HUES6 (cell line): ENCODE data around the gene RHOXF2.
"Not testable (repeated sequence)": the region's sequence is repeated elsewhere in the genome, so short reads cannot be mapped to it uniquely, and the experiment has no call there.

ENCODE experiments used
- H3K27ac ChIP-seq: 2 replicates; pipeline ENCODE4 v1.7.0; 2013; ENCODE audit warnings: low read depth, mild to moderate bottlenecking, low read length, inconsistent platforms
- H3K27me3 ChIP-seq: 2 replicates; pipeline ENCODE4 v1.6.1; 2013; ENCODE audit warnings: low read length; ENCODE audit not compliant: control insufficient read depth, insufficient read depth
- H3K36me3 ChIP-seq: 2 replicates; pipeline ENCODE4 v1.6.1; 2013; ENCODE audit warnings: low read length; ENCODE audit not compliant: control insufficient read depth, insufficient read depth
- H3K4me1 ChIP-seq: 2 replicates; pipeline ENCODE4 v1.6.1; 2013; ENCODE audit warnings: low read length; ENCODE audit not compliant: control insufficient read depth, insufficient read depth
- H3K4me3 ChIP-seq: 2 replicates; pipeline ENCODE4 v1.5.1; 2013; ENCODE audit warnings: low read depth, low read length
- H3K9ac ChIP-seq: one replicate; pipeline ENCODE4 v1.6.1; 2013; ENCODE audit warnings: mild to moderate bottlenecking, low read length
- H3K9me3 ChIP-seq: 2 replicates; pipeline ENCODE4 v1.6.1; 2013; ENCODE audit warnings: low read depth, low read length; ENCODE audit not compliant: control insufficient read depth, insufficient read depth

RHOXF2 gene, protein sequence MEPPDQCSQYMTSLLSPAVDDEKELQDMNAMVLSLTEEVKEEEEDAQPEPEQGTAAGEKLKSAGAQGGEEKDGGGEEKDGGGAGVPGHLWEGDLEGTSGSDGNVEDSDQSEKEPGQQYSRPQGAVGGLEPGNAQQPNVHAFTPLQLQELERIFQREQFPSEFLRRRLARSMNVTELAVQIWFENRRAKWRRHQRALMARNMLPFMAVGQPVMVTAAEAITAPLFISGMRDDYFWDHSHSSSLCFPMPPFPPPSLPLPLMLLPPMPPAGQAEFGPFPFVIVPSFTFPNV

DNA sequence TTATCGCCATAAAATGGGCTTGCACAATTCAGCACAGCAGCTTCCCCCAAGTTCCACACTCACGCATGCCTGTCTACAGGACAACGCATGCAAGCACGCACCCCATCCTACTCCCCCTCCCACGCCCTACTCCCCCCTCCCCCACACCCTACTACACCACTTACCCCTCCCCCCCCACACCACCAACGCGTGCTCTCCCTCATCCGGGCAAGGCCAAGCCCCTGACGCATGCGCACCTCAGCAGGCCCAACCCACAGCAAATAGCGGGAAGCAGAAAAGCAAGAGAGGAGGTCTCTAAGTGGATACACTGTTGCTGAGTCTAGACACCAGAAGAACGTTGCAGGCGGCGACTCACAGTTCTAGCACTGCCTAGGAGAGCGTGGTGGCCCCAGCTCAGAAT is at the start of gene RHOXF2:
RHOXF2 (plus strand) TSS at position 301 of the 400 bp plus-strand sequence. CDS start 138 bp downstream, outside the sequence.
- H3K36me3 ChIP-seq, H3K4me1 ChIP-seq, H3K9ac ChIP-seq, H3K27me3 ChIP-seq, H3K4me3 ChIP-seq, H3K27ac ChIP-seq, H3K9me3 ChIP-seq: not testable (repeated sequence)

DNA sequence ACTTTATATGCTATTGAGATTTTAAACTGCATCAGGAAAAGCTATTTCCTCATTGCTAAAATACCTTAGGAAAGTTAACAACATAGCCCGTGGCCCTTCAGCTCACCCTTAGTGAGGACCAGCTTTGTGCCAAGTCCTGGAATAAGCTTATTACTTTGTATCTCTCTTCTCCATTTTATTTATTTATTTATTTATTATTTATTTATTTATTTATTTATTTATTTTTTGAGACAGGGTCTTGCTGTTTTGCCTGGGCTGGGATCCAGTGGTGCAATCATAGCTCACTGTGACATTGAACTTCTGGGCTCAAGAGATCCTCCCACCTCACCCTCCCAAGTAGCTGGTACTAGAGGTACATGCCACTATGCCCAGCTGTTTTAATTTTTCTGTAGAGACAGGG is 49.0 kb upstream of the RHOXF2 start:
- Histone ChIP-seq H3K27ac (no peak overlapping the region), H3K36me3 (no peaks in the 10 kb centered on the region), H3K9ac (no peak overlapping the region), H3K4me3 (no peak overlapping the region), H3K27me3 (no peaks in the 10 kb centered on the region), H3K4me1 (no peaks in the 10 kb centered on the region), H3K9me3 (peaks cover 24% of the 10 kb centered on the region)

DNA sequence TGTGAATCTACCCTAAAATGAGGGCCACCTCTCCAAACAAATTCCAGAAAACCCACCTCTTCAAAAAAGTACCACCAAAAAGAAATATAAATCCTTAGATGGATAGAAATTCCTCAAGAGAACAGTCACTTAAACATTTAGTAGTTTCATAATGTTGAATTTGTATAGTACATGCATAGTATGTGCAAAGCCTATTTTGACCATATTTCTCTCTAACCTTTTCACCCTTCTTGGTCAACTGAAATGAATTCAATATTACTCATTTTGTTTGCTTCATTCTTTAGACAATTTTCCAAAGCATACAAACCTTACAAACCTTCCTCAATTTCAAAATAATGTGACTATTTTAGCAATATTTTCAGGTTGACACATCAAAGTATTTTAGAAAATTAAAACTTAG is 46.8 kb upstream of the RHOXF2 start:
- H3K9ac ChIP-seq, result no peak overlapping the region
- no peaks in the 10 kb centered on the region for H3K36me3 ChIP-seq
- H3K27me3 ChIP-seq, result no peaks in the 10 kb centered on the region
- H3K4me1 ChIP-seq, result no peaks in the 10 kb centered on the region
- H3K4me3 ChIP-seq, result no peak overlapping the region
- peaks cover 15% of the 10 kb centered on the region for H3K9me3 ChIP-seq
- no peak overlapping the region for H3K27ac ChIP-seq

DNA sequence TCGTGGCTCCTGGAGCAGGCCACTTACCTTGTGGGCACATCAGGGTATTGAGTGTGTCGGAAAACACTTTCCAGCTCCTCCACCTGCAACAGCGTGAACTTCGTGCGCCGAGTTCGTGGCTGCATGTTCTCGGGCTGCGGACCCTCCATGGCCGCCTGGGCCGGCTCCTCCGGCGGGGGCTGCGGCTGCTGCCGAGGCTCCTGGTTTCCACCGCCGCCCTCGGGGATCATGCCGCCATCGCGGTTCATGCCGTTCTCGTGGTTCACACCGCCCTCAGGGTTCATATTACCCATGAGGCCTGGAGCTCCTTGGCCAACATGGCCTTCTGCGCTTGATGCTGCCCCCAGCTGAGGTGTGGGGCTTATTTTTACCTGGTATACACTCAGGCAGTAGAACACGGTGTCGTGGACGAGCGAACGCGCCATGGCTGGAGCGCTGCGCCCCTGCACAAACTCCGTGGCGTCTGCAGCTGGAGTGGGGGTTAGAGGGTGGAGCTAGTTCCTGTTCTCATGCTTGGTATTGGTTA is 42.9 kb upstream of the RHOXF2 start, which contains the start of gene RHOXF1:
RHOXF1 (minus strand) TSS at position 476 of the 526 bp plus-strand sequence; CDS start at position 425, 51 bp downstream.
- Histone ChIP-seq H3K27me3 (no peaks in the 10 kb centered on the region), H3K36me3 (no peaks in the 10 kb centered on the region), H3K27ac (no peak within 1 kb of the TSS), H3K4me3 (no peak within 1 kb of the TSS), H3K9ac (no peak within 1 kb of the TSS), H3K4me1 (no peaks in the 10 kb centered on the region; the same call in 1 of the 2 replicates), H3K9me3 (no peaks in the 10 kb centered on the region)

DNA sequence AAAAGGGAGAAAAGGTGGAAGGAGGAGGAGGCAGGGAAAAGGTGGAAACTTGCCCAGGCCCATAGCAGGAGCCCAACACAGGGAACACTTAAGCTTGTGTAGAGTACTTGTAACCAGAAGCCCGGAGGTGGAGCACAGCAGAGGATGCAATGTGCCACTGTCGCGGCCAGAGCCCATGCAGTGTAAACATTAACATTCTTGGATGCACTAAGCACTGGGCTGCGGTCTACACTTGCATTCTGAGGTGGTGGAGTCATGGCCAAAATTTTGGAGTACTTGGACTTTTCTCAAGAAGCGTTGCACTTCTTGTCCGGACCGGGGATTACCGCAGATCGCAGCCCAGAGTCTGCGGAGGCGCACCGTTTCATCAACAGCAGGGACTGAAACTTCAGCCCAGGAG is 38.2 kb upstream of the RHOXF2 start:
- no peak overlapping the region for H3K4me3 ChIP-seq
- no peaks in the 10 kb centered on the region for H3K9me3 ChIP-seq
- no peak overlapping the region for H3K27ac ChIP-seq
- no peaks in the 10 kb centered on the region for H3K27me3 ChIP-seq
- no peak overlapping the region for H3K9ac ChIP-seq
- H3K4me1 ChIP-seq, result no peaks in the 10 kb centered on the region; the same call in 1 of the 2 replicates
- no peaks in the 10 kb centered on the region for H3K36me3 ChIP-seq

DNA sequence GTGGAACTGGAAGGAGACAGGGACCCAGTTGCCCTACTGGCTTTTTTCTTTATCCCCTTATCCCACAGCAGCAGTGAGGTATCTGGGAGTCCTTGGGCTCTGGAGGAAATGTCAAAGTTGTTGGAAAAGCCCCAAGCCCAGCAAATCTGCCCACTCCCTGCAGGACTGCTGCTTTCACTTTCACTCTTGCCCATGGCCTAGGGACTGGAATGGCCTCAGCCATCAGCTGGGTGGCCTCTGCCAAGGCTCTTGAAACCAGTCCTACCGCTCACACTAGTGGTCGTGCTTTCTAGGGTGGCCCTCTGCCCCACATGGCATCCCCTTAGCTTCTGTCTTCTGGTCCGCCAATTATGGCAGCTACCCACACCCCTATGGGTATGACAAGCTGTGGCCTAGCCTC is 33.0 kb upstream of the RHOXF2 start:
- Histone ChIP-seq H3K9ac (no peak overlapping the region), H3K9me3 (peaks cover 4% of the 10 kb centered on the region; the same call in 1 of the 2 replicates), H3K27me3 (no peaks in the 10 kb centered on the region), H3K4me1 (peaks cover 10% of the 10 kb centered on the region), H3K27ac (no peak overlapping the region), H3K36me3 (no peaks in the 10 kb centered on the region; the same call in 1 of the 2 replicates), H3K4me3 (no peak overlapping the region)

DNA sequence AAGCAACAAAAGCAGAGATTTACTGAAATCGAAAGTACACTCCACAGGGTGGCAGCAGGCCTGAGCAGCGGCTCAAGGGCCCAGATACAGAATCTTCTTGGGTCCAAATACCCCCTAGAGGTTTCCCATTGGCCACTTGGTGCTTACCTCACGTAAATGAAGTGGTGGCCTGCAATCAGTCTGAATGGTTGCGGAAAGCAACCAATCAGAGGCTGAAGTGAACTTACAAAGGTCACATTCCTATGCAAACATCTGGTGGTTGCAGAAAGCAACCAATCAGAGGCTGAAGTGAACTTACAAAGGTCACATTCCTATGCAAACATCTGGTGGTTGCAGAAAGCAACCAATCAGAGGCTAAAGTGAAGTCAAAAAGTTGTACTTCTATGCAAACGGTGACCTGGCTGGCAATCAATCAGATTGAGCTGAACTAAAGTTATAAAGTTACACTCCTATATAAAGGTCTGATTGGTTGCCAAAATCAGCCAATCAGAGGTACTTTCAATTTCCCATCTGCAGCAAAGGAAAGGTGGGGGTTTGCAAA is 30.0 kb upstream of the RHOXF2 start:
- H3K9me3 ChIP-seq, H3K27ac ChIP-seq, H3K9ac ChIP-seq, H3K4me1 ChIP-seq, H3K27me3 ChIP-seq, H3K36me3 ChIP-seq, H3K4me3 ChIP-seq: not testable (repeated sequence)

DNA sequence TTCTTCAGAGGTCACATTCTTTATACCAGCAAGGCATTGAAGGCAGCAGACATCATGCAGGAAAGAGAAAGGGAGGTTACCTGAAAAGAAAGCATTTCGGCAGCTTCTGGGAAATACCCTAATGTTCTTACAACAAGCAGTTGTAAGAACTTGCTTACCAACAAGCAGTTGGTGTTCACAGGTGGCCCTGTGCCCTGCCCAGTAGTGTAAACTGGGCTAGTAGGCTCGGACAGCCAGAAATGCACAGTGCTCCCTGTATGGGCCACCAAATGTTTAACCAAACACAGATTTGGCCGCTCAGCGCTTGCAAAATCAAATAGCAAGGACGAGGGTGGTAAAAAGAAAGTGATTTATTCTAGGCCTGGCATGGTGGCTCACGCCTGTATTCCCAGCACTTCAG is 22.3 kb upstream of the RHOXF2 start:
- Histone ChIP-seq H3K27ac (no peak overlapping the region), H3K36me3 (no peaks in the 10 kb centered on the region), H3K4me3 (no peak overlapping the region), H3K9me3 (peaks cover 2% of the 10 kb centered on the region; the same call in 1 of the 2 replicates), H3K9ac (no peak overlapping the region), H3K27me3 (no peaks in the 10 kb centered on the region), H3K4me1 (peaks cover 17% of the 10 kb centered on the region)

DNA sequence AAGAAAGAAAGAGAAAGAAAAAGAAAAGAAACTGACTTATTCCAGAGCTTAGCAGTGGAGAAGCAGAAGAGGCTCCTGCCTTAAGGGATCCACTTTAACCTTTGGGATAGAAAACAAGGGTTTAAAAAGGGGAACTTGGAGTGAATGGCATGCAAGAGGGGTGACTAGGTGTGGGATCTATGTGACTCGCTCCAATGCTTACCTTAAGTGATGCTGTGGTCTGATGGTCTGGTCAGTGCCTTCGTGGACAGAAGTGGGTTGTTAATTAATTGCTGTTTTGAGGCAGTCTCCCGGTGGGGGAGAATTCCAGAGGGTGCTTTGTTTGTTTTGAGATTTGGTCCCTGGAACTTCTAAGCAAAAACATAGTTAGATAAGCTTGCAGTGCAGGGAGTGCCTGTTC is 21.6 kb upstream of the RHOXF2 start:
- Histone ChIP-seq H3K36me3 (no peaks in the 10 kb centered on the region), H3K27me3 (no peaks in the 10 kb centered on the region), H3K9me3 (peaks cover 7% of the 10 kb centered on the region; the same call in 1 of the 2 replicates), H3K27ac (no peak overlapping the region), H3K4me1 (peaks cover 17% of the 10 kb centered on the region), H3K4me3 (no peak overlapping the region), H3K9ac (no peak overlapping the region)

DNA sequence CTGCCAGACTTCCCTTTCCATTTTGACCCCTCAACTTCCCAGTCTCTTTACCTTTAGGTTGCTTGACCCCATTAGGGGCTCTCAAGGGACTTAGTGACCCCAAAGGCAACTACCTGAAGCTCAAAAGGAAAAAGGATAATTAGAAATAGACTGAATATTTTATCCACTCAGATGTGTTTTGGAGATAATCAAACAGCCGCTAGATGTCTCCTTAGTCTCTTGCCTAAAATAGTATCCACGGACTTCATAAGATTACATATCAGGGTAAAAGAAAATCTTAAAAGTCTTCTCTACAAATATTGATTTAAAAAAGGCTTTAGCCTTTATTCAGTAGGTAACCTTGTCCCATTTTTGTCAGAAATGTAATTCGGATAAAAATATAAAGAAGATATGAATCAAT is 21.0 kb upstream of the RHOXF2 start:
- Histone ChIP-seq H3K4me3 (no peak overlapping the region), H3K9me3 (peaks cover 7% of the 10 kb centered on the region; the same call in 1 of the 2 replicates)

DNA sequence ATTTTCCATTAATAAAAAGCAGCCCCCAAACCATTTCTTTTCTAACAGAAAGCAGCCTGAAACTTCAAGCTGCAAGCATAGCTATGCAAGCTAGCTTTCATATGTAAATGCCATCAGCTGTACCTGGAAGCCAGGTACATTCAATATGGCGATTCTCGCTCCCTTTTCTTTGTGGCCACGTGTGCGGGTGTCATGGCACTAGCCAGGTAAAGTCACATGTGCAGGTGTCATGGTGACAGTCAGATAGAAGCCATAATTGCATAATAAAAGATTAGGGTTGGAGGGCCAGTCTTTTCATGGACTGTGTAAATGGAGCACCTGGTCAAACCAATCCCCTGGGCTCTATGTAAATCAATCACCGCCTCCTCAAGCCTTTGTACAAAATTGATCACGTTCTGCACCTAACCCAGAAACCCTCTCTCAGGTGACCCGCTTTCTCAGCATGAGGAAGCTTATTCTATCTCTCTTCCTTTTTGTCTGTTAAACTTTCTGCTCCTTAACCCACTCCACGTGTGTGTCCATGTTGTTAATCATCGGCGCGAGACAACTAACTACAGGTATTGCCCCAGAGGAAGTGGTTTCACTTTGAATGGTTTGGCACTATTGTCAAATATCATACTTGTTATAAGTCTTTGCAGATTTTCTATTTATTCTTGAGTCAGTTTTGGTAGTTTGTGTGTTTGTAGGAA is 18.0 kb upstream of the RHOXF2 start:
- Histone ChIP-seq H3K27ac (peak overlapping the region; percentile 48; the same call in 1 of the 2 replicates), H3K9ac (no peak overlapping the region), H3K4me1 (peaks cover 17% of the 10 kb centered on the region), H3K27me3 (no peaks in the 10 kb centered on the region), H3K36me3 (no peaks in the 10 kb centered on the region), H3K9me3 (peaks cover 14% of the 10 kb centered on the region; the same call in 1 of the 2 replicates), H3K4me3 (peak overlapping the region; percentile 23)

More for the DNA sequence above, 21.0 kb upstream of the RHOXF2 start:
- no peak overlapping the region for H3K9ac ChIP-seq
- H3K27me3 ChIP-seq, result no peaks in the 10 kb centered on the region
- H3K4me1 ChIP-seq, result peaks cover 17% of the 10 kb centered on the region
- H3K36me3 ChIP-seq, result no peaks in the 10 kb centered on the region
- H3K27ac ChIP-seq, result no peak overlapping the region
